Activated CD8-positive, alpha-beta T cell treated with anti-CD3 and anti-CD28 coated beads, Interleukin-2, amount 10 ng/mL, durations not matched to agents 7 days and 5 days (primary cell): ENCODE measurements around the gene SLMAP. TPM values are rescaled to one million over a fixed set of nuclear protein-coding genes. Genes with fewer than 3 reads are reported as not detected.

Experiments used
- ATAC-seq: fragments of 150-1000 bp; cut with Tn5 transposase; one replicate; pipeline ENCODE4 v1.10.0; 2021; ENCODE audit warnings: moderate library complexity
- CTCF ChIA-PET: fragments of 350-600 bp; sonication (Branson Sonifier 250); formaldehyde crosslinking; loops from one replicate; lab custom pipeline; 2021; ENCODE audit warnings: antibody characterized with exemption; lab: Charles Lee
- POLR2A ChIA-PET: fragments of 350-600 bp; sonication (Branson Sonifier 250); formaldehyde crosslinking; loops from one replicate; lab custom pipeline; 2021; ENCODE audit warnings: antibody characterized with exemption; lab: Charles Lee
- DNase-seq: peaks from one replicate; pipeline ENCODE4 v3.0.0-alpha.2; 2020
- H3K27ac Mint-ChIP-seq: one replicate; pipeline ENCODE4 v1.8.0; 2021; ENCODE audit warnings: mild to moderate bottlenecking, mixed read lengths
- H3K27me3 Mint-ChIP-seq: one replicate; pipeline ENCODE4 v1.8.0; 2021; ENCODE audit warnings: low read depth, mixed read lengths
- H3K36me3 Mint-ChIP-seq: one replicate; pipeline ENCODE4 v1.8.0; 2021; ENCODE audit warnings: low read depth, mixed read lengths
- H3K4me1 Mint-ChIP-seq: one replicate; pipeline ENCODE4 v1.8.0; 2021; ENCODE audit warnings: low read depth, mixed read lengths
- H3K4me3 Mint-ChIP-seq: one replicate; pipeline ENCODE4 v1.8.0; 2021; ENCODE audit warnings: mild to moderate bottlenecking, mixed read lengths
- H3K9me3 Mint-ChIP-seq: one replicate; pipeline ENCODE4 v1.8.0; 2022; ENCODE audit warnings: mixed read lengths; ENCODE audit not compliant: insufficient read depth
- total RNA-seq, 2 experiments: library from RNA; stranded (reverse); gene quantifications; one replicate each; pipeline ENCODE4 v1.2.3, GENCODE V29; 2021

Gene SLMAP
- total RNA-seq, 2 experiments from 2014 or later, result 63.0 to 65.1 TPM

DNA sequence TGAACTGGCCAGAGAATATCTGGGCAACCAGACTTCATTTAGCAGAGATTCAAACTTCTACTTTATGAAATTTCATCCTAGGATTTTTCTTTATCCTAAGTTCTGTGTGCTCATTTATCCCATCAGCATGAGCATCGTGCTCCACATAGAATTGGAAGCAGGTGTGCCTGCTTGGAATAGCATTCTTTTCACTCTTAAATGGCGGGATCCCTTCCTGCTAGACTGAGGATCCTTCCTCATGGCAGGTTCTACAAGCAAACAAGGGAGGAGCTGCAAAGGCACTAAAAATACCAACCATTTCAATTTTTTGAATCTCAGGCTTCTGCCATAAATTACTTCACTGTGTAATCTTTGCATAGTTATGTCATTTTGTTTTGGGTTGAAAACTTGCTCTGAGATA lies 177.5 kb downstream of the SLMAP start:
- H3K4me1 Mint-ChIP-seq, result no peaks in the 10 kb centered on the region
- ChIA-PET CTCF (no interaction called here), POLR2A (no interaction called here)
- H3K27me3 Mint-ChIP-seq, result no peaks in the 10 kb centered on the region
- peaks cover 8% of the 10 kb centered on the region for H3K36me3 Mint-ChIP-seq
- H3K27ac Mint-ChIP-seq, result no peak overlapping the region
- no peak for DNase-seq
- no peaks in the 10 kb centered on the region for H3K9me3 Mint-ChIP-seq
- ATAC-seq, result no peak
- H3K4me3 Mint-ChIP-seq, result no peak overlapping the region

DNA sequence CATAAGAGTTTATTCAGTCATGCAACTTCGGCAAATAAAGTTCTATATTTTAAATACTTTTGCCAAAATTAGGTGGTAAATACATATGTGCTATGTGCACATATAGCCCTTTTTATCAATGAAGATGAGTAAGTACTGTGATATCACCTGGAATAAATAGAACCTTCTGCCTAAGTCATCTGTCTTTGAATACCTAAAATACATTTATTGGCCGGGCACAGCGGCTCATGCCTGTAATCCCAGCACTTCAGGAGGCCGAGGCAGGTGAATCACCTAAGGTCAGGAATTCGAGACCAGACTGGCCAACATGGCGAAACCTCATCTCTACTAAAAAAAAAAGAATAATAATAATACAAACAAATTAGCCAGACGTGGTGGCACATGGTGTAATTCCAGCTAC lies 178.3 kb downstream of the SLMAP start:
- H3K4me1 Mint-ChIP-seq, result no peaks in the 10 kb centered on the region
- ChIA-PET POLR2A (no interaction called here), CTCF (no interaction called here)
- H3K4me3 Mint-ChIP-seq, result no peak overlapping the region
- H3K36me3 Mint-ChIP-seq, result peaks cover 8% of the 10 kb centered on the region
- H3K27ac Mint-ChIP-seq, result no peak overlapping the region
- H3K9me3 Mint-ChIP-seq, result no peaks in the 10 kb centered on the region
- DNase-seq (no peak), ATAC-seq (no peak)
- H3K27me3 Mint-ChIP-seq, result no peaks in the 10 kb centered on the region

DNA sequence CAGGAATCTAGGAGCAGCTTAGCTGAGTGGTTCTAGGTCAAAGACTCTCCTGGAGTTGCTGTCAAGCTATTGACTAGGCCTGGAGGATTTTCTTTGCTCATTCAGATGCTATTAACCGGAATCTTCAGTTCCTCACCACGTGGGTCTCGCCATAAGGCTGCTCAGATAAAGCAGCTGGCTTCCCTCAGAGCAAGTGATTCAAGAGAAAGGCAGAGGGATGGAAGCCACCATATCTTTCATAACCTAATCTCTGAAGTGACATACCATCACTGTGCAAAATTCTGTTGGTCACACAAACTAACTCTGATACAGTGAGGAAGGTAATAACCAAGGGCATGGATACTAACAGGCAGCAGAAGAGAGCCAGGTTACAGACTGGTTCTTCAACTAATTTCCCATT lies 179.4 kb downstream of the SLMAP start:
- Mint-ChIP-seq H3K27me3 (no peaks in the 10 kb centered on the region), H3K4me3 (no peak overlapping the region), H3K36me3 (peaks cover 8% of the 10 kb centered on the region), H3K27ac (no peak overlapping the region), H3K4me1 (no peaks in the 10 kb centered on the region), H3K9me3 (no peaks in the 10 kb centered on the region)
- ATAC-seq, result no peak
- POLR2A ChIA-PET, result no interaction called here
- CTCF ChIA-PET, result interaction anchor here (0.7 kb wide), 1 partner anchor 12 kb away, joined by 3 read pairs; no protein-coding TSS in a partner anchor
- no peak for DNase-seq

DNA sequence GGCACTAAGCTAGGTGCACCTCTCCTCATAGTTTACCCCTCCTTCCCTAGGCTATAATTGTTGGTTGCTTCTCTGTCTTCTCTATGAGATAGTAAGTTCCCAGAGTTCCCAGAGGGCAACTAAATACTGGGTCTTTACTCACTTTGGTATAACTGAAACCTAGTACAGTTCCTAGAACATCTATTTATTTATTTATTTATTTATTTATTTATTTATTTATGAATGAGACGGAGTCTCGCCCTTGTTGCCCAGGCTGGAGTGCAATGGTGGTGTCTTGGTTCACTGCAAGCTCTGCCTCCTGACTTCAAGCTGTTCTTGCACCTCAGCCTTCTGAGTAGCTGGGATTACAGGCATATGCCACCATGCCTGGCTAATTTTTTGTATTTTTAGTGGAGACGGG lies 181.0 kb downstream of the SLMAP start:
- ChIA-PET CTCF (no interaction called here), POLR2A (no interaction called here)
- DNase-seq (no peak), ATAC-seq (no peak)
- Mint-ChIP-seq H3K36me3 (peaks cover 5% of the 10 kb centered on the region), H3K4me3 (no peak overlapping the region), H3K27me3 (no peaks in the 10 kb centered on the region), H3K9me3 (no peaks in the 10 kb centered on the region), H3K4me1 (no peaks in the 10 kb centered on the region), H3K27ac (no peak overlapping the region)

DNA sequence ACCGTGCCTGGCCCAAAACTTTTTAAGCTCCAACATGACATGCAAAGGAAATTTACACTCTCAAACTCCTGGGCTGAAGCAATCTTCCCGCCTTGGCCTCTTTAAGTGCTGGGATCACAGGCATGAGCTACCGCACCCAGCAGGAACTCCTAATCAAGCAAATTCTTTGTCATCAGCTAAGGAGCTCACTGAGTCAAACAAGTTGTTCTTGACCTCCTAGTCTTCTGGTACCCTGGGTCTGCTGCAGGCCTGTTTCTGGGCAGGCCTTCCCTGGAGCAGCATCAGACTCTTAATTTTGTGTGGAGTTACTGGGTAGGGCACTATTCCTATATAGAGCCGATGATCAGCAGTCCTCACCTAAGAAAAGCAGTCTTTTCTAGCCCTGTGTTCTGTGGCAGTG lies 183.7 kb downstream of the SLMAP start:
- no peaks in the 10 kb centered on the region for H3K9me3 Mint-ChIP-seq
- ChIA-PET CTCF (no interaction called here), POLR2A (interaction anchor here (0.6 kb wide), 1 partner anchor 160 kb away, joined by 3 read pairs; no protein-coding TSS in a partner anchor)
- no peaks in the 10 kb centered on the region for H3K4me1 Mint-ChIP-seq
- DNase-seq (no peak), ATAC-seq (no peak)
- no peak overlapping the region for H3K4me3 Mint-ChIP-seq
- no peaks in the 10 kb centered on the region for H3K36me3 Mint-ChIP-seq
- H3K27ac Mint-ChIP-seq, result no peak overlapping the region
- H3K27me3 Mint-ChIP-seq, result no peaks in the 10 kb centered on the region

DNA sequence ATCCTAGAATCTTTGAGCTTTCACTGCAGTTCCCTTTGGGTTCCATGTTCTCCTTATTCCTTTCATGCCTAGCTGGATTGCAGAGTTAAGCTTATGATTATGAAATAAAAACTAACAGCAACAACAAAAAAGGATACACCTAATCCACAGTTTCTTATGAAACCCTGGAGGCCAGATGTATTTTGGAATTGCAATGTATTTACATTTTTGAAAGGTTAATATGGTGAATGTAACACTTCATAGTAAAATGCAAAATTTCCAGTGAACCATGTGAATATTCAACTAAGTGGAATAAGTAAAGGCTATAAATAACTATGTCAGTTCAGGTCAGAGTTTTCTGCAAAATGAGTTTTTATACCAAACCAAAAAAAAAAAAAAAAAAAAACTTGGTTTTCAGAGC lies 186.3 kb downstream of the SLMAP start:
- no peaks in the 10 kb centered on the region for H3K36me3 Mint-ChIP-seq
- no peak overlapping the region for H3K4me3 Mint-ChIP-seq
- no peaks in the 10 kb centered on the region for H3K27me3 Mint-ChIP-seq
- H3K4me1 Mint-ChIP-seq, result no peaks in the 10 kb centered on the region
- POLR2A ChIA-PET, result no interaction called here
- ATAC-seq, result no peak
- H3K9me3 Mint-ChIP-seq, result no peaks in the 10 kb centered on the region
- CTCF ChIA-PET, result no interaction called here
- no peak for DNase-seq
- H3K27ac Mint-ChIP-seq, result no peak overlapping the region

DNA sequence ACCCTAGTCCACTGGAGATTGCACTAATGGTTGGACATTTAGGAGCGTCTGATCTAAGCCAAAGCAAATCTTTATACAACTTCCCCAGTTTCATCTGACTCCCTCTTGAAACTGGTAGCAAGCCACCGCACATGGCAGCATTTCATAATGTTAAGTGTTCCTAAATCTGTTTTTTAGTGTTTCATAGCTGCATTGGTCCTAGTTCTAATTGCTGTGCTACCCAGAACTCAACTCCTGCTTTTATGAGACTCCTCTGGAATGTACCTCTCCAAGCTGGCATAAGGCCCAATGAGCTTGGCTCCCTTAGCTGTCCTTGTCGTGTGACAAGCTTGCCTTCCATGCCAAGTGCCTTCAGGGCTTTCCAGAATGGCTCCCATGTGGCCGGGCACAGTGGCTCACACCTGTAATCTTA lies 186.8 kb downstream of the SLMAP start:
- ChIA-PET CTCF (no interaction called here), POLR2A (no interaction called here)
- H3K9me3 Mint-ChIP-seq, result no peaks in the 10 kb centered on the region
- no peak for DNase-seq
- no peaks in the 10 kb centered on the region for H3K36me3 Mint-ChIP-seq
- no peaks in the 10 kb centered on the region for H3K4me1 Mint-ChIP-seq
- ATAC-seq, result no peak
- H3K27me3 Mint-ChIP-seq, result no peaks in the 10 kb centered on the region
- no peak overlapping the region for H3K27ac Mint-ChIP-seq
- no peak overlapping the region for H3K4me3 Mint-ChIP-seq

DNA sequence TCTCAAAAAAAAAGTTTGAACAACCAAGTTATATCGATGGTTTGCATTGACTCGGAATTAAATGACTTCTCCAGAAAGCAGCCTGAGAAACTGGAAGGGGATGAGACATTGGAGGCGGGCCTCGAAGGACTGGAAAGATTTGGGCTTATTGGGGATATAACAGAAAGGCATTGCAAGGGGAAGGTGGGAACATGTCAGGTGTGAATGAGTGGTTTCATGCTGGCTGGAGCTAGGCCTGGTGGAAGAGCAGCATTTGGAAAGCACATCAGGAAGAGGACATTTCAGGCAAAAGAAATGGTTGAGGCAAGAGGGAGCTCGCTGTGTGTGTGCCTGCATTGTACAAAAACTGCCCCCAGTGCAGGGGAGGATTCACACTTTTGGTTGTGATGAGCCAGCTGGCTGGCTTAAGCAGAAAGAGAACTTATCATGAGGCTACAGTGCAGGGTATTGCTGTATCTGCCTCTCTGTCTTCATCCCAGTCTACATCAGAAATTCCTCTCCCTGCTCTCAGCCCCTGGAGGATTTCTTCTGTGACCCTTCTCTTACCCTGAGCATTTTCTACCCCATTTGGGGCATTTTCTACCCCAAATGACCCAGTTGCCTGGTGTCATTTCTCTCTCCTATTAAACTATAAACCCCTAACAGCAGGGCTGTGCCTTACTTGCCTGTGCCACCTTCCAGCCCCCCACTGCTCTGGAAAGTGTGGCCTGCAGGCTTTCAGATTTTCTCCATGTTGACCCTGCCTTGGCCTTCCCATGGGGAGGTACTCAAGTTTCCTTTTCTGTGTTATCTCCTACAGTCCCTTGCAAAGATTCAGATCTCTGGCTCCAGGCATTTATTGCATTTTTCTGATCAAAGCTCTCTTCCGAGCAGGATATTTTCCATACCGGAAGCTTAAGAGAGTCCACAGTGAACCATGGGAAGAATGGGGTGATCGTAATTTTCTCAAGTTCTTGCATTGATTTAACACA lies 187.7 kb downstream of the SLMAP start:
- no peak overlapping the region for H3K4me3 Mint-ChIP-seq

DNA sequence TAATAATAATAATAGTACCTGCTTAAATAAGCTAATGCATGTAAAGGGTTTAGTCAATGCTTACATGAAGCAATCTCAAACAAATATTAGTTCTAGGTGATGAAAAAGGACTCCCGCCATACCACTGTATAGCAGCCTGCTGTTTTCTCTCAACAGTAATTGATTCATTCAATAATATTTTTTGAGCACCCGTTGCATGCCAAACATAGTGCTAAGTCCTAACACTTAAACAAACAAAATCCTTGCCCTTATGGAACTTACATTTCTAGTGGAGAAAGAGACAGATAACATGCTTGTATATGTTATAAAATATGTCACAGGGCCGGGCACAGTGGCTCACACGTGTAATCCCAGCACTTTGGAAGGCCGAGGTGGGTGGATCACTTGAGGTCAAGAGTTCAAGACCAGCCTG lies 190.9 kb downstream of the SLMAP start:
- no peaks in the 10 kb centered on the region for H3K36me3 Mint-ChIP-seq
- ChIA-PET CTCF (interaction anchor here (0.5 kb wide), 1 partner anchor 82 kb away, joined by 3 read pairs; no protein-coding TSS in a partner anchor), POLR2A (no interaction called here)
- H3K9me3 Mint-ChIP-seq, result no peaks in the 10 kb centered on the region
- H3K27me3 Mint-ChIP-seq, result no peaks in the 10 kb centered on the region
- ATAC-seq, result no peak
- H3K27ac Mint-ChIP-seq, result no peak overlapping the region
- peaks cover 4% of the 10 kb centered on the region for H3K4me1 Mint-ChIP-seq
- no peak overlapping the region for H3K4me3 Mint-ChIP-seq
- DNase-seq, result no peak

More for the DNA sequence above, 187.7 kb downstream of the SLMAP start:
- POLR2A ChIA-PET, result no interaction called here
- Mint-ChIP-seq H3K27me3 (no peaks in the 10 kb centered on the region), H3K27ac (no peak overlapping the region), H3K4me1 (no peaks in the 10 kb centered on the region), H3K36me3 (no peaks in the 10 kb centered on the region), H3K9me3 (no peaks in the 10 kb centered on the region)
- CTCF ChIA-PET, result no interaction called here
- DNase-seq (no peak), ATAC-seq (no peak)

DNA sequence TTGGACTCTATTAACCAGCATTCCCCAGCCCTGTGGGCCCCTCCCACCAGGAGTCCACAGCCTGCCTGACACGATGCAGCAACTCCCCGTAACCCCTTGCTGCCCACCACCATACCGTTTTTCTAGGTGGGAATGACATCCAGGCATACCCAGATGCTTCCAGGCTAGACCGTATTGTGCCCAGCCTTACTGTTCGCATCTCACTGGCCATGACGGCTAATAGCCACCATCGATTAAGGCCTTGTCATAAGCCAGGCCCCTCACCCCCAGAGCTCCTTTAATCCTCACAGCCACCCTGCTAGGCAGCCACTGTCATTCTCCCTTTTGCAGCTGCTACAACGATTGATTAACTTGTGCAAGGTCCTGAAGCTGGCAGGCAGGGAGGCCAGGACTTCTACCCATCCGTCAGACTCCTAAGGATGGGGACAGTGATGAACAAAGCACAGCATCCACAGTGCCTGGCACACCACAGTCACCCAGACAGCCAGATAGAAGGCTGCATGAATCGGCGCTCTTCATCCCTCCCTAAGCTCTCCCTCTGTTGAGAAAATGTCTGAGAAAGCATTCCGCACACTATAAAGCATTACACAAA lies 192.1 kb downstream of the SLMAP start:
- Mint-ChIP-seq H3K4me3 (no peak overlapping the region), H3K27me3 (no peaks in the 10 kb centered on the region), H3K9me3 (no peaks in the 10 kb centered on the region), H3K36me3 (no peaks in the 10 kb centered on the region), H3K27ac (no peak overlapping the region), H3K4me1 (peaks cover 4% of the 10 kb centered on the region)
- ChIA-PET POLR2A (no interaction called here), CTCF (no interaction called here)
- DNase-seq (no peak), ATAC-seq (no peak)

DNA sequence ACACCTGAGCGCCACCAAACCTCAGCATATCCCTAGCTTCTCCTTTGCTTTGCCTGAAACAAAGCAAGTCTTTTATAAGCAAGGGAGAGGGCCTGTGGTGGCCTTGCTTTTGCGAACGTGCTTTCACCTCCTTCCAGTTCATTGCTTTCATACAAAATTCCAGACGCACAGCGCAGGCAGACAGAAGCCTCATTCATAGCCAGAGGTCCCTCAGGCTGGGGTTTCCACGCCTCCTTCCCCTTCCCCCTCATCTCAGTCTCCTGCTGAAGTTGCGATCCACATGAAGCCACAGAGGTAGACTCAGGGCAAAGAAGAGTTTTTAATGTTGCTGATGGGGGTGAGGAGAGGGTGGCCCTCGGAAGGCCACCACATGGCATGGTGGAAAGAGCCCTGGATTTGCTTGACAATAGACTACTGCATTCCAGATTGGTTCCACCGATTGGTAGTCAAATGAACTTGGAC lies 192.7 kb downstream of the SLMAP start:
- ATAC-seq (no peak), DNase-seq (no peak)
- peaks cover 4% of the 10 kb centered on the region for H3K4me1 Mint-ChIP-seq
- H3K9me3 Mint-ChIP-seq, result no peaks in the 10 kb centered on the region
- no peaks in the 10 kb centered on the region for H3K36me3 Mint-ChIP-seq
- H3K4me3 Mint-ChIP-seq, result no peak overlapping the region
- H3K27me3 Mint-ChIP-seq, result no peaks in the 10 kb centered on the region
- ChIA-PET POLR2A (no interaction called here), CTCF (no interaction called here)
- H3K27ac Mint-ChIP-seq, result no peak overlapping the region

DNA sequence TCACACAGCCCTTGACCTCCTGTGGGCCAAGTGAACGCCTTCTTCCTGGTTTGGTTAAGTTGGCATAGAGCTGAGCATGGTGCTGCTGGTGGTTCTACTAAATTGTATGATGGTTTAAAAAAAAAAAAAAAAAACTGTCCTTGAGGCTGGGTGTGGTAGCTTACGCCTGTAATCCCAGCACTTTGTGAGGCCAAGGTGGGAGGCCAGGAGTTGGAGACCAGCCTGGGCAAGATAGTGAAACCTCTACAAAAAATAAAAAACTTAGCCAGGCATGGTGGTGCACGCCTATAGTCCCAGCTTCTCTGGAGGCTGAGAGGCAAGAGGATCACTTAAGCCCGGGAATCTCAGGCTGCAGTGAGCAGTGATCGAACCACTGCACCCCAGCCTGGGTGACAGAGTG lies 193.2 kb downstream of the SLMAP start:
- no peaks in the 10 kb centered on the region for H3K36me3 Mint-ChIP-seq
- POLR2A ChIA-PET, result no interaction called here
- DNase-seq (no peak), ATAC-seq (no peak)
- no peak overlapping the region for H3K27ac Mint-ChIP-seq
- H3K4me3 Mint-ChIP-seq, result no peak overlapping the region
- peaks cover 4% of the 10 kb centered on the region for H3K4me1 Mint-ChIP-seq
- CTCF ChIA-PET, result no interaction called here
- no peaks in the 10 kb centered on the region for H3K27me3 Mint-ChIP-seq
- H3K9me3 Mint-ChIP-seq, result no peaks in the 10 kb centered on the region
